ENCODE data around the gene MYO1E. TPM values are rescaled to one million over a fixed set of nuclear protein-coding genes. Genes with fewer than 3 reads are reported as not detected.

The MYO1E gene
- total and polyA plus RNA-seq, 7 donors, result 20.6 to 92.2 (median 32.1) TPM

- Histone ChIP-seq H3K27ac (peak overlapping the region; percentile 12 to 49 (median 34)), H3K4me1 (peaks cover 0 to 38% (median 25%) of the 10 kb centered on the region in 4 donors), H3K27me3 (no peaks in the 10 kb centered on the region), H3K9me3 (no peaks in the 10 kb centered on the region), H3K36me3 (no peaks in the 10 kb centered on the region), H3K4me3 (no peak overlapping the region)
- intact Hi-C loops (cut with DNase I), result no loop called here
- WGBS, 2 donors, result 9 to 25% methylated on average over 6 of the region's 6 CpGs
- TF ChIP-seq, protein P1, sequence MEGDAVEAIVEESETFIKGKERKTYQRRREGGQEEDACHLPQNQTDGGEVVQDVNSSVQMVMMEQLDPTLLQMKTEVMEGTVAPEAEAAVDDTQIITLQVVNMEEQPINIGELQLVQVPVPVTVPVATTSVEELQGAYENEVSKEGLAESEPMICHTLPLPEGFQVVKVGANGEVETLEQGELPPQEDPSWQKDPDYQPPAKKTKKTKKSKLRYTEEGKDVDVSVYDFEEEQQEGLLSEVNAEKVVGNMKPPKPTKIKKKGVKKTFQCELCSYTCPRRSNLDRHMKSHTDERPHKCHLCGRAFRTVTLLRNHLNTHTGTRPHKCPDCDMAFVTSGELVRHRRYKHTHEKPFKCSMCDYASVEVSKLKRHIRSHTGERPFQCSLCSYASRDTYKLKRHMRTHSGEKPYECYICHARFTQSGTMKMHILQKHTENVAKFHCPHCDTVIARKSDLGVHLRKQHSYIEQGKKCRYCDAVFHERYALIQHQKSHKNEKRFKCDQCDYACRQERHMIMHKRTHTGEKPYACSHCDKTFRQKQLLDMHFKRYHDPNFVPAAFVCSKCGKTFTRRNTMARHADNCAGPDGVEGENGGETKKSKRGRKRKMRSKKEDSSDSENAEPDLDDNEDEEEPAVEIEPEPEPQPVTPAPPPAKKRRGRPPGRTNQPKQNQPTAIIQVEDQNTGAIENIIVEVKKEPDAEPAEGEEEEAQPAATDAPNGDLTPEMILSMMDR (IDR thresholded peaks at IDR 0.05), result no peak
- TF ChIP-seq POLR2A (IDR thresholded peaks at IDR 0.05) (no peak), POLR2AphosphoS5 (IDR thresholded peaks at IDR 0.05) (no peak), EP300 (IDR thresholded peaks at IDR 0.05) (no peak)
- no peak for DNase-seq
Measured at GRCh38 chr15:59300618-59301139, 72.0 kb downstream of the MYO1E start.

- intact Hi-C loops (cut with DNase I), result no loop called here
- Histone ChIP-seq H3K36me3 (no peaks in the 10 kb centered on the region), H3K27ac (peak overlapping the region; percentile 12 to 49 (median 34)), H3K4me1 (peaks cover 0 to 39% (median 29%) of the 10 kb centered on the region in 4 donors), H3K4me3 (no peak overlapping the region), H3K27me3 (no peaks in the 10 kb centered on the region), H3K9me3 (no peaks in the 10 kb centered on the region)
- DNase-seq, result peak; percentile 89
- WGBS, 2 donors, result 20 to 21% methylated on average over 9 of the region's 9 CpGs
- TF ChIP-seq POLR2AphosphoS5 (IDR thresholded peaks at IDR 0.05) (peak in 2 of 4 donors; percentile 29 to 58), EP300 (IDR thresholded peaks at IDR 0.05) (no peak)
Measured at GRCh38 chr15:59299929-59300617, 72.6 kb downstream of the MYO1E start.

DNA sequence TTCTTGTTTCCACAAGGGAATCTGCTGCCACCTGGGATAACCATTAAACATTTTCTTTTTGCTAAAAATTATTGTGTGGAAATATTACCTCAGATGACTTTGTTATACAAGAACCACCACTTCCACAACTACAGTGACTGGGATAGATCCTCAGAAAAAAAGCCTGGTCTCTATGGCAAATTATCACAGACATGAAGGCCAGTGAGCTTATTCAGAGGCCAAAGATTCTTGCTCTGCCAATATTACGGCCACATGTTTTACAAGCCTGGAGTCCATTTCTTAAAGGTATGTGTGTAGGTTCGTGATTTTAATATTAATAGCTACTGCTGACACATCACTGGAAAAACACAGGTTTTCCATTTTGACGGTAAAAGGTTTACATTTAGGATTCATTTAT lies 73.8 kb downstream of the MYO1E start:
- no peak for DNase-seq
- Histone ChIP-seq H3K27me3 (no peaks in the 10 kb centered on the region), H3K36me3 (no peaks in the 10 kb centered on the region), H3K4me3 (no peak overlapping the region), H3K4me1 (peaks cover 0 to 39% (median 36%) of the 10 kb centered on the region in 4 donors), H3K27ac (no peak overlapping the region), H3K9me3 (no peaks in the 10 kb centered on the region)
- intact Hi-C loops (cut with DNase I), result no loop called here
- TF ChIP-seq POLR2A (IDR thresholded peaks at IDR 0.05), result no peak
- TF ChIP-seq POLR2AphosphoS5 (IDR thresholded peaks at IDR 0.05), result no peak
- no peak for TF ChIP-seq EP300 (IDR thresholded peaks at IDR 0.05)
- TF ChIP-seq, protein P1 (IDR thresholded peaks at IDR 0.05), result no peak
- WGBS, 2 donors, result 88% methylated on average over 3 of the region's 3 CpGs

DNA sequence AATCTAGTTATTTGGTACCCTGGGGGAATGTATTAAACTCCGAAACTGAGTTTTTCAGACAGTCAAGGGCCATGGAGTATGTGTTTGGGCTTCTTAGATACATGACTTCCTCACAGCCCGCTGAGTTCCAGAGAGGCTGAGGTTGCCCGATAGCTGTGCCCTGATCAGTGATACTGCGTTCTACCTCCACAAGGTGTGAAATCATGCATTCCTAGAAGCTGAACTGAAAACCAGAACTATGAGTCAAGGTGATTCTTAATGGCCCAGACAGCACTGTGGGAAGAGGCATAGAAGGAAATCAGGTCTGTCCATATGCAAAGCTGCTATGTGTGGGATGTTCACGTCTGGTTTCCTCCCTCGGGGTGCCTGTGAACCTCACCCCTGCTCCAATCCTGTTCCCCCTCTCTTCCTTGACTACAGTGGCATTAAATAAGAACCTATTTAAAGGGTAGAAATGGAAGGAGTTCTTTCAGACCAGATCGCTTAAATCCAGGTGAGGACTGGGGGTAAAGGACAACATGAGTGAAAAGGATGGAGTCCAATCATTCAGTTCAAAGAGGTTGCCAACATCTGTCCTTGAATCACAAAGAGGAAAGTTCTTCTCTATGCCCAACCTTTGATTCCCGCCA lies 74.3 kb downstream of the MYO1E start:
- Histone ChIP-seq H3K4me1 (peaks cover 0 to 39% (median 36%) of the 10 kb centered on the region in 4 donors), H3K9me3 (no peaks in the 10 kb centered on the region), H3K27ac (no peak overlapping the region), H3K4me3 (no peak overlapping the region), H3K27me3 (no peaks in the 10 kb centered on the region), H3K36me3 (no peaks in the 10 kb centered on the region)
- DNase-seq, result no peak
- TF ChIP-seq POLR2AphosphoS5 (IDR thresholded peaks at IDR 0.05), result no peak
- TF ChIP-seq, protein P1 (IDR thresholded peaks at IDR 0.05), result no peak
- intact Hi-C loops (cut with DNase I), result no loop called here
- 75 to 89% methylated on average over 8 of the region's 8 CpGs for WGBS, 2 donors

GRCh38 chr15:59296181-59296617 lies 76.5 kb downstream of the MYO1E start:
- DNase-seq, result no peak
- H3K36me3 ChIP-seq, result no peaks in the 10 kb centered on the region
- peak overlapping the region; percentile 58 to 64 (median 60) for H3K27ac ChIP-seq
- H3K27me3 ChIP-seq, result no peaks in the 10 kb centered on the region
- no peak overlapping the region for H3K4me3 ChIP-seq
- intact Hi-C loops (cut with DNase I), result no loop called here
- H3K4me1 ChIP-seq, result peaks cover 0 to 37% (median 31%) of the 10 kb centered on the region in 4 donors
- no peaks in the 10 kb centered on the region for H3K9me3 ChIP-seq
- 44 to 56% methylated on average over 6 of the region's 6 CpGs for WGBS, 2 donors
- no peak for TF ChIP-seq EP300 (IDR thresholded peaks at IDR 0.05)
- TF ChIP-seq POLR2A (IDR thresholded peaks at IDR 0.05), result no peak
- TF ChIP-seq, protein P1 (IDR thresholded peaks at IDR 0.05), result no peak
- peak in 3 of 4 donors; percentile 17 to 53 (median 27) for TF ChIP-seq POLR2AphosphoS5 (IDR thresholded peaks at IDR 0.05)

Measured in sigmoid colon (tissue), 7 donors.